Loucy (cell line): ENCODE data around the gene NUP50.

ENCODE experiments used
- H2AFZ ChIP-seq: fragments of 200-600 bp; sonication (generic); 2 replicates; pipeline ENCODE4 v1.6.0; 2016; ENCODE audit warnings: antibody characterized with exemption, mild to moderate bottlenecking, low read length, moderate library complexity
- H3F3A ChIP-seq: fragments of 200-600 bp; 2 replicates; pipeline ENCODE4 v1.6.0; 2016; ENCODE audit warnings: antibody characterized with exemption, low read depth, mild to moderate bottlenecking
- H3K27me3 ChIP-seq: fragments of 200-600 bp; sonication (generic); 2 replicates; pipeline ENCODE4 v1.6.1; 2014; ENCODE audit warnings: low read length, mild to moderate bottlenecking; ENCODE audit not compliant: insufficient read depth, poor library complexity, severe bottlenecking
- H3K36me3 ChIP-seq: fragments of 200-600 bp; sonication (generic); 2 replicates; pipeline ENCODE4 v1.6.1; 2016; ENCODE audit warnings: low read length; ENCODE audit not compliant: insufficient read depth
- H3K4me1 ChIP-seq: fragments of 200-600 bp; sonication (generic); 2 replicates; pipeline ENCODE4 v1.5.1; 2014; ENCODE audit warnings: low read length, mild to moderate bottlenecking; ENCODE audit not compliant: insufficient read depth, poor library complexity, severe bottlenecking
- H3K4me2 ChIP-seq: fragments of 200-600 bp; sonication (generic); 2 replicates; pipeline ENCODE4 v1.6.0; 2014; ENCODE audit warnings: antibody characterized with exemption, low read length, low read depth, mild to moderate bottlenecking; ENCODE audit not compliant: poor library complexity, severe bottlenecking
- H3K4me3 ChIP-seq: fragments of 200-600 bp; sonication (generic); 2 replicates; pipeline ENCODE4 v1.5.1; 2014; ENCODE audit warnings: low read length, mild to moderate bottlenecking, mixed read lengths; ENCODE audit not compliant: poor library complexity, severe bottlenecking
- H3K79me2 ChIP-seq: fragments of 200-600 bp; sonication (generic); 2 replicates; pipeline ENCODE4 v1.6.1; 2014; ENCODE audit warnings: low read length; ENCODE audit not compliant: insufficient read depth
- H3K9ac ChIP-seq: fragments of 200-600 bp; sonication (generic); 2 replicates; pipeline ENCODE4 v1.6.0; 2014; ENCODE audit warnings: mild to moderate bottlenecking, low read depth, low read length, moderate library complexity; ENCODE audit not compliant: poor library complexity, severe bottlenecking
- H3K9me2 ChIP-seq: fragments of 200-600 bp; sonication (generic); replicated peaks from 2 replicates; pipeline ENCODE4 v1.6.1; 2016; ENCODE audit warnings: low read depth, low read length, mixed read lengths
- H3K9me3 ChIP-seq: fragments of 200-600 bp; sonication (generic); 2 replicates; pipeline ENCODE4 v1.6.1; 2014; ENCODE audit warnings: mild to moderate bottlenecking, antibody characterized with exemption, low read length, low read depth; ENCODE audit not compliant: insufficient read depth
- H4K20me1 ChIP-seq: fragments of 200-600 bp; sonication (generic); 2 replicates; pipeline ENCODE4 v1.6.0; 2014; ENCODE audit warnings: antibody characterized with exemption, low read length, mild to moderate bottlenecking; ENCODE audit not compliant: insufficient read depth, poor library complexity, severe bottlenecking
- CTCF ChIP-seq: fragments of 200-600 bp; sonication (generic); conservative IDR thresholded peaks from 2 replicates; pipeline ENCODE4 v1.5.1; 2014; ENCODE audit warnings: mild to moderate bottlenecking, antibody characterized with exemption, low read length
- EZH2phosphoT487 ChIP-seq: fragments of 200-600 bp; IDR thresholded peaks from 2 replicates; pipeline ENCODE4 v1.6.1; 2018; ENCODE audit warnings: antibody characterized with exemption, mild to moderate bottlenecking, moderate library complexity, borderline replicate concordance

Gene NUP50

GRCh38 chr22:45134313-45134712 lies 29.4 kb upstream of the NUP50 start:
- H3K36me3 ChIP-seq: no peaks in the 10 kb centered on the region
- H3K4me2 ChIP-seq: no peak overlapping the region

GRCh38 chr22:45136594-45136993 lies 27.1 kb upstream of the NUP50 start:
- Histone ChIP-seq H3K27me3 (no peaks in the 10 kb centered on the region), H2AFZ (no peak overlapping the region), H3K4me1 (no peaks in the 10 kb centered on the region), H3K9me3 (no peaks in the 10 kb centered on the region), H3F3A (no peaks in the 10 kb centered on the region), H3K4me3 (no peak overlapping the region), H3K36me3 (no peaks in the 10 kb centered on the region), H3K9me2 (no peaks in the 10 kb centered on the region), H4K20me1 (no peaks in the 10 kb centered on the region), H3K9ac (no peak overlapping the region), H3K79me2 (no peaks in the 10 kb centered on the region), H3K4me2 (no peak overlapping the region)
- no peak for TF ChIP-seq EZH2phosphoT487
- no peak for TF ChIP-seq CTCF

More at GRCh38 chr22:45134313-45134712, 29.4 kb upstream of the NUP50 start:
- H3K79me2 ChIP-seq: no peaks in the 10 kb centered on the region
- H3K27me3 ChIP-seq: no peaks in the 10 kb centered on the region
- no peak overlapping the region for H2AFZ ChIP-seq
- no peaks in the 10 kb centered on the region for H3K9me3 ChIP-seq
- no peak overlapping the region for H3K4me3 ChIP-seq
- no peaks in the 10 kb centered on the region for H3F3A ChIP-seq
- no peaks in the 10 kb centered on the region for H3K4me1 ChIP-seq
- no peaks in the 10 kb centered on the region for H4K20me1 ChIP-seq
- H3K9ac ChIP-seq: no peak overlapping the region
- H3K9me2 ChIP-seq: no peaks in the 10 kb centered on the region
- TF ChIP-seq CTCF (no peak), EZH2phosphoT487 (no peak)

GRCh38 chr22:45139693-45140092 lies 24.0 kb upstream of the NUP50 start:
- H3K36me3 ChIP-seq: no peaks in the 10 kb centered on the region
- no peaks in the 10 kb centered on the region for H3F3A ChIP-seq
- H4K20me1 ChIP-seq: no peaks in the 10 kb centered on the region
- H2AFZ ChIP-seq: no peak overlapping the region
- no peak overlapping the region for H3K9ac ChIP-seq
- H3K27me3 ChIP-seq: no peaks in the 10 kb centered on the region
- H3K4me1 ChIP-seq: no peaks in the 10 kb centered on the region
- H3K79me2 ChIP-seq: no peaks in the 10 kb centered on the region
- H3K4me3 ChIP-seq: no peak overlapping the region
- no peaks in the 10 kb centered on the region for H3K9me2 ChIP-seq
- TF ChIP-seq EZH2phosphoT487 (no peak), CTCF (no peak)
- H3K9me3 ChIP-seq: peaks cover 5% of the 10 kb centered on the region; the same call in 1 of the 2 replicates
- no peak overlapping the region for H3K4me2 ChIP-seq
